ENCODE results near the gene KCNE3.

Gene KCNE3

DNA sequence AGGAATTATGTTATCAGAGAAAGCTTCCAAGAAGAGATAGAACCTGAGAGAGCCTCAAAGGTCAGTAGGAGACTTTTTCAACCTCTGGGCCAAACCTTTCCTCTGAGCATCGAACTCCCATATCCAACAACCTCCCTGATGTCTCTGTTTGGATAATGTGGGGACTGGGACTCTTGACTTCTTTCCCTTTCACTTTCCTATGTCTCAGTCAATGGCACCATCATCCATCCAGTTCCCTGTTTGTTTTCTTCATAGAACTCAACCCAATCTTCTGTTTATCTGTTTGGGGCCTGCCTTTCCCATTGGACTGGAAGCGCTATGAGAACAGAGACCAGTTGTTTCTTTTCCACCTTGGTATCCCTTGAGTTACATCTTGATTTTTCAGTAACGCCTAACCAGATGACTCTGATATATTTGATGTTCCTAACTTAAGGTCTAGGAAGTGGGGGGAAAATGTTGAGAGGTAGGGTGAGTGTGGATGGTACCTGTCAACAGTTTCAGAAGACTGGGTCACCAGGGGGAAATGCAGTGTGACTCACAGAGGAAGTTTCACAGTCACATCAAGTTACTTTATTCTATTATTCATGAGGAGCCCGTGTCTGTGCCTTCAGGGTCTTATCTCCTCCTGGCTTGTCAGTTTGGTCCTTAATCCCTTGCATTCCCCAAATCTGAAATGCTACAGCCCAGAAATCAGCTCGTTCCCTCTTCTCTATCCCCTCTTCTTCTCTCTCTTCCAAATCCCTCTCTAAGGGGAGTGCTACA is 4.5 kb upstream of the KCNE3 start:
- DNase-seq (ENCODE audit: low read depth in 2 of 2) = no peak

DNA sequence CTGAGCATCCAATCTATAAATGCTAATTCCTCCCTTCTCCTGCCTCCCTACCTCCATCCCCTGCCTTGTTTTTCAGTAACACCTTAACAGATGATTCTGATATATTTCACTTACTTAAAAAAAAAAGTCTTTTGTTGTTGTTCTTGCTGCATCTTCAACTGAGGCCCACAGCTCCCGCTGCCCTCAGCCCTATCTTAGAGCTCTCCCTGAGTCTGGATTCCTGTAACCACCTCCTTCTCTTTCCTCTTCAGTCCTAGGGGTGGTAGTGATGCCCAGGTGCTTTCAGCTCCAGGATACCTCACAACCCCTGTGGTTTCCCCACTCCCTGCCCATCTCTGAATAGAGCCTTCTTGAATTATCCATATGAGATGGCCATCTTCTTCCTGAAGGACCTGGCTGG is 3.7 kb upstream of the KCNE3 start:
- no peak for DNase-seq (ENCODE audit: low read depth in 2 of 2)

DNA sequence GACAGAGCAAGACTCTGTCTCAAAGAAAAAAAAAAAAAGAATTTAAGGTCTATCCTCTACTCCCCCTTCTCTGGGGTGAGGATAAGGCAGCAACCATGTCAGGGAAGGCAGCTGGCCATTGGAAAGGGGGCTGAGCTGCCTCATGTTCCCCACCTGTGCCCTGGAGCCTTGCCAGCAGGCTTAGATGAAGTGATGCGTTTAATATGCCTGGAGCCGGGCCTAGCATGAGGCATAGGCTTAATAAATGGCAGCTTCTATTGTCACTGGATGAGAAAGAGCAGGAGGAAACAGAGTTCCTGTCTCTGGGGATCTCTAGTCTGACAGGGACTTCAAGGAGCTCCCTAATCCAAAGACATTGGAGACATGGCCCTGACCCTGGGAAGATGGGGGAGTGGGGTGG is 3.2 kb upstream of the KCNE3 start:
- DNase-seq (ENCODE audit: low read depth in 2 of 2) = no peak

DNA sequence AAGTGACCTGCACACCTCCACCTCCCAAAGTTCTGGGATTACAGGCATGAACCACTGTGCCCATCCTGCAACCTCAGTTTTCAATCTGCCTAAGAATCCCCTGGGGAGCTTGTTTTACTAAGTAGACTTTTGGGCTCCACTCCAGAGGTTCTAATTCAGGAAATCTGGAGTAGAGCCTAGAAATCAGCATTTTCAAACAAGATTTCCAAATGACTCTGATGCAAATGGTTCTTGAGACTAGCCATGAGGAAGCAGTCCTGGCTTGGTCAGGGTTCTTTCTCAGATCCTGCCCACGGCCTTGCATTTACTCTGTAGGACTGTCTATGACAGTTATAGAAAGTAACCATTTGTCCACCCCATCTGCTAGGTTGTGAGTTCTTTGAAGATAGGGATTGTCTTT is 1.6 kb upstream of the KCNE3 start:
- DNase-seq (ENCODE audit: low read depth in 2 of 2) = no peak

DNA sequence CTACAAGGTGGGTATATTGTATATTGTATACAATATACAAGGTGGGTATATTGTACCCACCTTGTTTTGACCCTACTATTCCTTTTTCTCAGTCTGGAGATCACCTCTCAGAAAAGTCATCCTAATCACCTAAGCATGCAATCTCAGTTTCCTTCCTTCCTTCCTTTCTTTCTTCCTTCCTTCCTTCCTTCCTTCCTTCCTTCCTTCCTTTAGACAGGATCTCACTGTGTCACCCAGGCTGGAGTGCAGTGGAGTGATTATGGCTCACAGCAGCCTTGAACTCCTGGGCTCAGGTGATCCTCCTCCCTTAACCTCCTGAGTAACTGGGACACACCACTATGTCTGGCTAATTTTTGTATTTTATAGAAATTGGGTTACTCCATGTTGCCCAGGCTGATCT is 1.2 kb upstream of the KCNE3 start:
- no peak for DNase-seq (ENCODE audit: low read depth in 2 of 2)

DNA sequence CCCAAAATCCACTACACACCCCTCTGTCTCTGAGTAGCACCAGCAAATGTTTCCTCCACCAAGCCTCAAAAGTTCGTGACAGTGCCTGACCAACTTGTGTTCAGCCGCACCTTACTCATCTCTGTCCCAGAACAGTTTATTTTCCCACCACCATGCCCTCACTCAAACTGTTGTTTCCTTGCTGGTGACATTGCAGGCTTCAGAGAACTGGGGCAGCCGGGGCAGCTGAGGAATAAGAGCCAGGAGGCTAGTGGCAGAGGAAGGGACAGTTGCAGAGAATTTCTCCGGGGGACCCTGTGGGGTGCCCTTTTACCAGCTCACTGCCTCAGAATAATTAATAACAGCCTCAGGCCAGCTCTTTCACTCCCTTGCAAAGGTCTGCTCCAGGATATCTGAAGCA is 709 bp upstream of the KCNE3 start:
- DNase-seq (ENCODE audit: low read depth in 2 of 2) = no peak

DNA sequence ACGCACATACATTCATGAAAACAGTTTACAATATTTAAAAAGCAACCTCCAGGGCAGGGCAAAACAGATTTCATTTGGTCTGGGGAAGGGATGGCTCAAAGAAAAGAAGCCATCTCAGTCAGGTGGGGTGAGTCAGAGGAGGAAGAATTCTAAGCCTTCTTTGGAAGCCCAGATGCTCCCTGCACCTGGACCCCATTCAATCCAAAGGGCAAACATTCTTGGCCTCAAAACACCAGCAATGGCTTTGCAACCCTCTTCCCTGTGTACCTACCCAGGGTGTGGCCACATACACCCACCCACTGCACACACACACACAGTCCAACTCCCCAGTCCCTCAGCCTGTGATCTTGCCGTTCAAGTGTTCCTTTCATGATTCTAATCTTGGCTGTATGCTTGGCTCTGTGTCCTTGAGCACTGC is 2.0 kb downstream of the KCNE3 start:
- no peak for DNase-seq (ENCODE audit: low read depth in 2 of 2)

DNA sequence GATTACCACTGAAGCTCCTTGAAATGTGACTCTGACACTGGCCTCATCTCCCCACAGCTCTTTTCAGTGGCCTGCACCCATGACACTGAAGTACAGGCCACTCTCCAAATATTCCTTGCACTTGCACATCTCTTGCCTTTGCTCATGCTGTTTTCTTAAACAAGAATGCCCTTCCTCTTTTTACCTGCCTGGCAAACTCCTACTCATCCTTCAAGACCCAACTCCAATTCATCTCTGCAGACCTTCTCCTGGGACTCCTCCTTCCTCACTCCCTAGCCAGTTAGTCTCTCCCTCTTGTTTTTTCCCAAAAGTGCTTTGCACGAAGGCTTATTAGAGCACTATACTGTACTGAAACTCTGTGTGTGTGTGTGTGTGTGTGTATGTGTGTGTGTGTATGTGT is 2.6 kb downstream of the KCNE3 start:
- DNase-seq (ENCODE audit: low read depth in 2 of 2) = no peak

DNA sequence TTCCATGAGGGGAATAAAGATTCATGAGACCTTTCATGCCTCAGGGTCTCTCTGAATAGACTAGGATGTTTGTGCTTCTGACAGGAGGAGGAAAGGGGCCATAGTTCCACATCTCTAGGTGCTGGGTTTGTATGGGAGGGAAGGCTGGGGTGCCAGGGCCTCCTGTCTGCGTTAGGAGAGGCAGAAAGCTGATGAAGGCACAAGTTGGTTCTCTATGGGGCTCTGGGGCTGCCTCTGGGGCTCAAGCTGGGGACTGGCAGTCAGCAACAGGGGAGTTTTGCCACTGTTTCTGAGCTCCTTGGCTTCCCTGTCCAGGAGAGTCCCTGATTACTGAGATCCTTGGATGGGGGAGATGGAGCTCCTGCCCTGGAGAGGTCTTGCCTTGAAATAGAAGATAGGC is 4.1 kb downstream of the KCNE3 start:
- DNase-seq (ENCODE audit: low read depth in 2 of 2) = no peak

DNA sequence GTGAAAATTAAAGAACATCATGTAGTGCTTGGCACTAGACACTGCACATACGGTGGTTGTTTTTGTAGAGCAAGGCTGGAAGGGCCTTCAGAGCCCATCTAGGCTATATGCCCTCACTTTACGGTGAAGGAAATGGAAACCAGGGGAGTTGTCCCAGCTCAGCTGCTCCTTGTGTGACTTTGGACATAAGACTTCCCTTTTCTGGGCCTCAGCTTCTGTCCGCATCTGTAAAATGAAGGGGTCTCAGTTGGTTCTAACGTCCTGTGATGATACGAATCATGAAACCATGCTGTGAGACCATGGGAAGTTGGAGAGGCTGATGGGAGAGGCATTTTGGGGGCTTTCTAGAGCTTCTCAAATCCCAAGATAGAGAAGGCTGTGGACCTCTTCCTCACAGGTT is 4.7 kb downstream of the KCNE3 start:
- DNase-seq (ENCODE audit: low read depth in 2 of 2) = no peak

DNA sequence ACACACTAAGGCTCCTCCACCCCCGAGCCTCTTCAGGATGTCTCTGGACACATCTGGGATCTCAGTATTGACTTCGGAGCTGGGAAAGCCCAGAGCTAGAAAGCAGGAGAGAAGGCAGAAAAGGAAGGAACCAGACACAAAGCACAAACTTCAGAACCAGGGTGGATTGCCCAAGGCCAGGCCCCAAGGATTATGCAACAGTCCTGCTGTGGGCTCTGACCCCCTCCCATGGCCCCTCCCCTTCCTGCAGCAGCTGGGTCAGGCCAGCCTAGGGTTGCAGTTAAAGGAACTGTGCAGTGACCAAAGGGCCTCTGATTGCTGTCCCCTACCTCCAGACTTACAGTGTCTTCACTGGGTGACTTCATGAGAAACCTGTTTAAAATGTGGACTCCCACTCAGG is 5.3 kb downstream of the KCNE3 start:
- DNase-seq (ENCODE audit: low read depth in 2 of 2) = no peak

DNA sequence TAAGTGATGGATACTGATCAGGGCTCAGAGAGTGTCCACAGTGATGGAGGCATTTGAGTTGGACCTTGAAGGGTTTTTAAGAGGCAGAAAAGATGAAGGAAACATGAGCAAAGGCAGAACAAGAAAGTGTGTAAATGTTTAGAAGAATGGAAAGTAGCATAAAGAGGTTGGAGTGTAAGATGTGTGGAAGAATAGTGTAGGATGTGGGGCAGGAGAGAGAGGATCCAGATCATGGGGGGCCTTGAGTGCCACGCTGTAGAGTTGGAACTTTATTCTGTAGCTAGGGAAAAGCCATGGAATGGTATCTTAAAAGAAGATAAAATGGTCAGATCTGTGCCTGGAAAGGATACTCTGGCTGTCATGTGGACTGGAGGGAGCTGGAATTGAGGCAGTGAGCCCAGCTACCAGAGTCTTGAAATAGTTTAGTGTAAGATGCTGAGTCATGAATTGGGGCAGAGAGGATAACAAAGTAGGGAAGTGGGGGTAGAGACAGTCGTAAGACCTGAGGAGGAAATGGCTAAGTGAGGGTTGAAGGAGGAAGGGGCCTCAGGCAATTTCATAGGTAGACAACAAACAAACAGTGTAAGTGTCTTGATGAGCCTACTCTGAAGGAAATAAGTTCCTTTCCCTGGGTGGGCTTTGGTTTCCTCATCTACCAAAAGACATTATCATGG is 6.7 kb downstream of the KCNE3 start:
- DNase-seq (ENCODE audit: low read depth in 2 of 2) = no peak

DNA sequence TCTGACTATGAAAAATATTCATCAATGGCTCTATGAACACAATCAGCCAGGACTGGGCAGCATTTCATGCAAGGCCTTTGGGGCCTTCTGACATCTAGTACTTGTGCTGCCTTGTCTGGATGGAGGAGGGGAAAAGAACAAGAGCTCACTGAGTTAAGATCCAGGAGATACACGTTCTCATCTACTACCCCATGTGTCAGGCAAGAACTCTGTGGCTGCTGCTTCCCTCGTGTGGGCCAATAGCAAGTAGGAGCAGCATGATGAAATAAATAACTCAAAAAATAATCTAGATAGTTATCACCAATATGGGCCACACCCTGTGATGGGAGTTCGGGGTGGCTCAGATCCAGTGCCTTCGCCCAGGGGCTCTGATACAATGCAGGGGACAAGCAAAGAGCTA is 7.3 kb downstream of the KCNE3 start:
- DNase-seq (ENCODE audit: low read depth in 2 of 2) = no peak

DNA sequence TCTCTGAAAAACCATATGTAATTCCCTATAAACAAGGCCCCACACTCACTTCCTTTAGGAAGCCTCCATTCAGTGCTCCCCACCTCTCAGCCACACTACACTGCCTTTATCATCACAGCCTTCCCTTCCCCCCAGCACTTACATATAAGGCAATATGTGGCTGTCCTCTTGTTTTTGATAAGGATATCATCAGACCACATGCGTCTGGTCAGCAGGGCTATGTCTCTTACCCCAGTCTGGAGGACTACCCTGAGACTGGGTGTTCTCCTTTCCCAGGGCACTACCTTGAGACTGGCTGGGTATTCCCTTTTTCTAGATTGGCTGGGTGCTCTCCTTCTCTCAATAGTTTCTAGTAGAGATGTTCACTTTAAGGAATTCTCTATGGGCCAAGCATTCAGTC is 7.8 kb downstream of the KCNE3 start:
- no peak for DNase-seq (ENCODE audit: low read depth in 2 of 2)

DNA sequence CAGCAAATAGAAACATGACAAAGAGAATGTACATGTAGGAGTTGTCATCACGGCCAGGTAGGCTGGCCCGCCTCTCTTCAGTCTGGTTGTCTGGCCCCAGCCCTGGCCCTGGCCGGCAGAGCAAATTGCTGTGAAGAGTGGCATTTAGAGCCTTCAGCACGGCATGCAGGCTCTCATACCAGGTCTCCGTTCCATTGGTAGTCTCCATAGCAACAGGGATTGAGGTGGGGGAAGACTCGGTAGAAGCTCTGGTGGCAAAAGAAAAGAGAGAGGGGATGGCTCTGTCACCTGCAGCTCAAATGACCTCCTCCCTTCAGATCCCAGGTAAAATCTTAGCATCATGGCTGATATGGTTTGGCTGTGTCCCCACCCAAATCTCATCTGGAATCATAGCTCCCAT is 10.0 kb downstream of the KCNE3 start:
- no peak for DNase-seq (ENCODE audit: low read depth in 2 of 2)

DNA sequence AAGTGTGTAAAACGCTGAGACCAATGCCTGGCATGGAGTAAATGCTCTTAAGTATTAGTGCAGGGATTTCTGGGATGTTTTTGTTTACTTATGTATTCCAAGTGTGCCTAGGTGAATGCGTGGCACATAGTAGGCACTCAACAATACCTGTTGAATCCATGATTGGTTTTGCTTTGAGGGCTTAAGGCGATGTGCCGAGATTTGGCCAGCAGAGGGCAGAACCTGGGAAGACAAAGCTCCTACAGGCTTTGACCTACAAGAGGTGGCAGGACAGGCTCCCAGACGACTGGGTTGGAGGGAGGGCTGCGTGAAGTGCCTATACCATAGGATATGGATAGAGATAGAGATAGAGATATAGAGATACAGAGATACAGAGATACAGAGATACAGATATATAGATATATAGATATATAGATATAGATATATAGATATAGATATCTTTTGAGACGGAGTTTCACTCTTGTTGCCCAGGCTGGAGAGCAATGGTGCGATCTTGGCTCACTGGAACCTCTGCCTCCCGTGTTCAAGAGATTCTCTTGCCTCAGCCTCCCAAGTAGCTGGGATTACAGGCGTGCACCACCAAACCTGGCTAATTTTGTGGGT is 13.9 kb downstream of the KCNE3 start:
- DNase-seq (ENCODE audit: low read depth in 2 of 2) = peak; percentile 34 to 57

DNA sequence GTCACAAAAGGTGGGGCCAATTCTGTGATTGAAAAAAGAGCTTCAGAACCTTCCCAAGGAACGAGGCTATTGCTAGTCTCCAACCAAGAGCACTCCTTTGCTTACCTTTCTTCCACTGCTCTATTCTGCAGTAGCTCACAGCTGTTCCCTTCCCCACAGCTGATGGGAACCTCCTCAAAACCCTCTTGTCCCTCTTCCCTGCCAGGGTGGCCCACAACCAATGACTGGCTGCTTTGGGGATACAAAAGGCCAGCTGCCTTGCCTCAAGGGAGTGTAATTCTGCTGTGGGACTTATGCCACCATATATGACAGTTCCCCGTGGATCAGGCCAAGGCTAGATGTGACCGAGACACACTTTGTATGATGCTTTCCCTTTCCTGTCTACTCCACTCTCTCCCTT is 15.0 kb downstream of the KCNE3 start:
- no peak for DNase-seq (ENCODE audit: low read depth in 2 of 2)

DNA sequence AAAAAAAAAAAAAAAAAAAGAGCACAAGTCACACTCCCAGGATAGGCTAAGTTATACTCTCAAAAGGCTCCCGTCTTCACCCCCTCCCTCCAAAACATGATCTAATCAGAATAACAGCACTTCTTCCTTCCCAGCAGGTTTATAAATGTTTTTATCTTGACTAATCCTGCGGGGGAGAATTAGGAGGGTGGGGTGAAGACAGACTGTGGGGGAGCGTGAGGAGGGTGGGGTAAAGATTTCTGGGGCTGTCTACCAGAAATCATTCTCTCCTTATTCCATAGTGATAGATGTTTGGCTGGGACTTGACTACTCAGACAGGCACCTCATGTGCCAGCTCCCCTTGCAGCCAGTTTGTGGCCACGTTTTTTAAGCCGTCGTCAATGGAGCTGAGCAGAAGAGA is 17.0 kb downstream of the KCNE3 start:
- DNase-seq (ENCODE audit: low read depth in 2 of 2) = no peak

DNA sequence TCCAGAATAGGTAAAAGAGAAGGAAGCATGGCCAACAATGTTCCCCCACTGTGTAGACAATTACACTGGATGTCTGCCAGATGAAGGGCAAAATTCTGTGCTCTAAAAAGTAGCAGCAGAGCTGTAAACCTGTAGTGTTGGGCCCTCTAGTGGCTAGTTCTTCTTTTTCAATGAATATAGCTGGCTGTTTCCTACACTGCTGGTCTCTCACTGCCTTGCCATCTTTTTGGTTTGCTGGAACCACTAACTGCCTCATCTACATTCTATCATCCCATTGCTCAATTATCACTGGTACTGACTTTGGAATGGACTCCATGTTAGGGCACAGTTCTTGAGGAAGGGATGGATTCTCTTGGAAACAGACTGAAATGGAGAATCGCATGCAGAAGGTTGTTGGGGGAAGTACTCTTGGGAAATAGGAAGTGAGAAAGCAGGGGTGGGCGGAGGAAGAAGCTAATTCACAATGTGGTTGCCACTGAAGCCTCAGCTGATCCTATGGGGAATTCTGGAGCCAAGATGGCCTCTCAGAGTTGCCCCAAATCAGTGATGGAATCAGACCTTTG is 17.9 kb downstream of the KCNE3 start:
- DNase-seq (ENCODE audit: low read depth in 2 of 2) = no peak

DNA sequence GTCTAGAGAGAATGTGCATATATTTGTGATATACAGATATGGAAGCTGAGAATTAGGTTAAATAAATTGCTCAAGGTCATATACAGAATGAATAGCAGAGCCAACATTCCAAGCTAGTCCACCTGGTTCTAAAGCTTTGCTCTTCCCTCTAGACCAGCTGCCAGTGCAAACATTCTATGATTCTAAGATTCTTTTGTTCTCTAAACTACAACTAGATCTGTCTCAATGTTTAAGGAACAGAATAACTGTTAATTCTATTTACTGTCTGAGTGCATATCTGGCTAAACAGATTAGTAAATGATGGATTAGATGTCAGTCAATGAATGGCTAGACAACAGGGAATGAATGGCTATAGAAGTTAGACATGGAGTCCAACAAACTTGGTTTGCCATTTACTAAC is 19.6 kb downstream of the KCNE3 start:
- no peak for DNase-seq (ENCODE audit: low read depth in 2 of 2)

DNA sequence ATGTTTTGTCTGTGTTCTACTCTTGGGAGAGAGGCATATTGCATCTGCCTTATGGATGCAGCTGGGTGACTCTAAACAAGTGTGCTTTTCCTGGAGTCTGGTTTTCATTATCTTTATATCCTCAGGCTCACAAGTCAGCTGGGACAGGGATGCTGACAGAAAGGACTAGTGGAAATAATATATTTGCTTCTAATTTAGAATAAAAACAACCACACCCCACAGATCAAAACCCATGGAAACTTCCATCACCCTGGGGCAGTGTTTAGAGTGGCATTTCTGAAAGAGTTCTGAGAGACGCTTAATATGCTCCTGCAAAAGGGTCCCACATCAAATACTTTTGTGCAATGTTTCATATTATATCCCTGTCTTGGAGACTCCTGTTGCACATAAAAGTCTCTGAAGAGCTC is 20.8 kb downstream of the KCNE3 start:
- no peak for DNase-seq (ENCODE audit: low read depth in 2 of 2)

DNA sequence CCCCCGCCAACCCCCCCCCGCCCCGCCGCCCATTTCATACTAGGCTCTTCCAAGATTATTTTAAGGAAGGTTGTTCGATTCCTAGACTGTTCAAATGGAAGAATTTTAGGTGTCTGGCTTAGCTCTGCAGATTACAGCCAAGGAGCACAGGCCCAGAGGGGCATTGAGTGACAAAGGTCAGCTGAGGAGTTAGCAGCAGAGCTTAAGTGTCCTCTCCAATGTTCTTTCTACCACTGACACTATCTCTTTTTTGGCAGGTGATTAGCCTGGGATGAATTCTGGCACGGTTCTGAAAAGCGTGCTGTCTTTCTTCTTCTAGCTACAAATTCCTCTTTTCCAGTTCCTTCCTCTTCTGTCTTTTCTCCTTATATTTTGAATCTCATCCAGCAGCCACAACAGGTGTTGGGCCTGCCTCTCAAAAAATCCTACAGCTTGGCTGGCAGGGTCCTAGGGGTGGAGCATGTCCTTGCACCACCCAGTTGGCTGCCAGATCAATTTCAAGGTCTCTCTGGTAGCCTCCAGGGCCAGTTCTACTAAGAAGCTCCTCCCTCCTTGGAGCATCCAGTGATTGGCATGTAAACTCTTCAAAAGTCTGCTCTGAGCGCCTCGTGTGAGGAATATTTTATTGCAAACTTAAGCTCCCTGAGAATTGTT is 23.0 kb downstream of the KCNE3 start:
- DNase-seq (ENCODE audit: low read depth in 2 of 2) = no peak
